Brain microvascular endothelial cell (primary cell): ENCODE data around the gene ERC2.

ENCODE experiments used
- DNase-seq: peaks from one replicate; pipeline ENCODE4 v3.0.0-alpha.2; 2020
- H3K27ac ChIP-seq: fragments of 250-450 bp; sonication (Bioruptor Pico); 2 replicates; pipeline ENCODE4 v1.5.1; 2020; ENCODE audit warnings: mild to moderate bottlenecking, moderate library complexity
- H3K27me3 ChIP-seq: fragments of 250-450 bp; sonication (Bioruptor Pico); replicated peaks from 2 replicates; pipeline ENCODE4 v1.5.1; 2020; ENCODE audit warnings: mild to moderate bottlenecking
- H3K36me3 ChIP-seq: fragments of 250-450 bp; sonication (Bioruptor Pico); replicated peaks from 2 replicates; pipeline ENCODE4 v1.5.1; 2020; ENCODE audit warnings: mild to moderate bottlenecking
- H3K4me3 ChIP-seq: 2 replicates; pipeline ENCODE4 v1.5.1; 2011; ENCODE audit warnings: low read depth, mild to moderate bottlenecking, control low read depth, low read length, moderate library complexity
- CTCF ChIP-seq: IDR thresholded peaks from 2 replicates; pipeline ENCODE4 v1.5.1; 2011; ENCODE audit warnings: low read depth, mild to moderate bottlenecking, moderate library complexity, low read length, control low read depth, inconsistent platforms; ENCODE audit errors: missing control alignments
- in situ Hi-C: cut with HindIII; loops from 2 replicates; pipeline ENCODE4 v1.10.0; 2017; ENCODE audit warnings: low sequenced_read_pairs, low pct_ligation_motif_present

The ERC2 gene

GRCh38 chr3:55664387-55664786 lies 803.9 kb downstream of the ERC2 start:
- no peaks in the 10 kb centered on the region for H3K27me3 ChIP-seq
- no peak for DNase-seq
- TF ChIP-seq CTCF: no peak
- no peaks in the 10 kb centered on the region for H3K36me3 ChIP-seq
- H3K4me3 ChIP-seq: no peak overlapping the region
- H3K27ac ChIP-seq: no peak overlapping the region
- in situ Hi-C loops: no loop called here

- peak; percentile 45 for DNase-seq
These were observed 805.6 kb downstream of the ERC2 start for GRCh38 chr3:55662683-55663082.

GRCh38 chr3:55661571-55661970 lies 806.7 kb downstream of the ERC2 start:
- H3K4me3 ChIP-seq: no peak overlapping the region
- no peak overlapping the region for H3K27ac ChIP-seq
- no peak for TF ChIP-seq CTCF
- in situ Hi-C loops: no loop called here
- H3K36me3 ChIP-seq: no peaks in the 10 kb centered on the region
- H3K27me3 ChIP-seq: no peaks in the 10 kb centered on the region
- DNase-seq: no peak

More at GRCh38 chr3:55662683-55663082, 805.6 kb downstream of the ERC2 start:
- Histone ChIP-seq H3K27ac (no peak overlapping the region), H3K4me3 (no peak overlapping the region), H3K36me3 (no peaks in the 10 kb centered on the region), H3K27me3 (no peaks in the 10 kb centered on the region)
- in situ Hi-C loops: no loop called here
- TF ChIP-seq CTCF: no peak

GRCh38 chr3:55661141-55661540 lies 807.1 kb downstream of the ERC2 start:
- TF ChIP-seq CTCF: no peak
- Histone ChIP-seq H3K27me3 (no peaks in the 10 kb centered on the region), H3K4me3 (no peak overlapping the region), H3K36me3 (no peaks in the 10 kb centered on the region), H3K27ac (no peak overlapping the region)
- in situ Hi-C loops: no loop called here
- DNase-seq: no peak

GRCh38 chr3:55660642-55661041 lies 807.6 kb downstream of the ERC2 start:
- no peak for DNase-seq
- H3K27me3 ChIP-seq: no peaks in the 10 kb centered on the region
- H3K36me3 ChIP-seq: no peaks in the 10 kb centered on the region
- TF ChIP-seq CTCF: no peak
- in situ Hi-C loops: no loop called here
- no peak overlapping the region for H3K4me3 ChIP-seq
- no peak overlapping the region for H3K27ac ChIP-seq

GRCh38 chr3:55659701-55660100 lies 808.6 kb downstream of the ERC2 start:
- no peak for TF ChIP-seq CTCF
- no peak overlapping the region for H3K27ac ChIP-seq
- in situ Hi-C loops: no loop called here
- DNase-seq: no peak
- no peaks in the 10 kb centered on the region for H3K36me3 ChIP-seq
- H3K4me3 ChIP-seq: no peak overlapping the region
- no peaks in the 10 kb centered on the region for H3K27me3 ChIP-seq
